ENCODE measurements around the gene CENPS. TPM values are rescaled to one million over a fixed set of nuclear protein-coding genes. Genes with fewer than 3 reads are reported as not detected.

CENPS gene
- polyA plus RNA-seq (2011; rRNA removed), result 10.5 and 11.4 TPM in 2 replicates
- polyA minus RNA-seq (2011; rRNA and poly(A)+ RNA removed), result 3.0 and 3.7 TPM in 2 replicates

GRCh38 chr1:10430216-10431069 is at the start of gene CENPS:
Gene CENPS, plus strand, starts transcription at chr1:10430433. Its CDS starts 85 bp downstream, at chr1:10430518.
- Histone ChIP-seq H3K27ac (ENCODE audit: low read depth, low read length) (peak within 1 kb of the TSS; percentile 68), H3K9me3 (ENCODE audit: control insufficient read depth, insufficient read depth, low read length) (no peaks in the 10 kb centered on the region; the same call in 1 of the 2 replicates), H3K27me3 (ENCODE audit: control insufficient read depth, insufficient read depth, low read length) (no peaks in the 10 kb centered on the region), H3K4me3 (ENCODE audit: low read depth, low read length) (peak within 1 kb of the TSS; percentile 87)
- peak; percentile 55 for DNase-seq (ENCODE audit: low read depth, low spot score)
- ChIA-PET CTCF (interaction anchor here (0.6 to 4.8 kb wide), 21 partner anchors 10 to 746 kb away, joined by 3 to 98 read pairs (median 4); no protein-coding TSS in a partner anchor), POLR2A (interaction anchor here (0.6 to 1.9 kb wide), 5 partner anchors 11 to 64 kb away, joined by 4 to 7 read pairs (median 6); partner anchors contain the start of gene PGD)
- peak; percentile 86 for TF ChIP-seq CTCF (IDR thresholded peaks at IDR 0.05; ENCODE audit: low read depth, low read length)

- Histone ChIP-seq H3K27ac (ENCODE audit: low read depth, low read length) (peak overlapping the region; percentile 87), H3K9me3 (ENCODE audit: control insufficient read depth, insufficient read depth, low read length) (no peaks in the 10 kb centered on the region), H3K4me3 (ENCODE audit: low read depth, low read length) (no peak overlapping the region), H3K27me3 (ENCODE audit: control insufficient read depth, insufficient read depth, low read length) (no peaks in the 10 kb centered on the region)
- ChIA-PET CTCF (interaction anchor here (1.4 to 2.9 kb wide), 3 partner anchors 19 to 113 kb away, joined by 5 to 28 read pairs (median 13); partner anchors contain the start of gene CENPS), POLR2A (interaction anchor here (1.0 to 2.2 kb wide), 5 partner anchors 19 to 50 kb away, joined by 3 to 42 read pairs (median 5); partner anchors contain the start of genes CENPS and PGD)
- peak; percentile 84 for DNase-seq (ENCODE audit: low read depth, low spot score)
- TF ChIP-seq CTCF (IDR thresholded peaks at IDR 0.05; ENCODE audit: low read depth, low read length), result no peak
These were observed 49.5 kb upstream of the CENPS start for GRCh38 chr1:10380594-10381275.

- Histone ChIP-seq H3K4me3 (ENCODE audit: low read depth, low read length) (no peak overlapping the region), H3K9me3 (ENCODE audit: control insufficient read depth, insufficient read depth, low read length) (no peaks in the 10 kb centered on the region), H3K27ac (ENCODE audit: low read depth, low read length) (no peak overlapping the region), H3K27me3 (ENCODE audit: control insufficient read depth, insufficient read depth, low read length) (no peaks in the 10 kb centered on the region)
- TF ChIP-seq CTCF (IDR thresholded peaks at IDR 0.05; ENCODE audit: low read depth, low read length), result no peak
- CTCF ChIA-PET, result no interaction called here
- POLR2A ChIA-PET, result no interaction called here
- DNase-seq (ENCODE audit: low read depth, low spot score), result no peak
These were observed 46.6 kb upstream of the CENPS start for GRCh38 chr1:10383630-10384029.

GRCh38 chr1:10384219-10384618 is 46.0 kb upstream of the CENPS start:
- no peak overlapping the region for H3K4me3 ChIP-seq (ENCODE audit: low read depth, low read length)
- no peaks in the 10 kb centered on the region for H3K9me3 ChIP-seq (ENCODE audit: control insufficient read depth, insufficient read depth, low read length)
- TF ChIP-seq CTCF (IDR thresholded peaks at IDR 0.05; ENCODE audit: low read depth, low read length), result no peak
- ChIA-PET POLR2A (no interaction called here), CTCF (no interaction called here)
- H3K27ac ChIP-seq (ENCODE audit: low read depth, low read length), result no peak overlapping the region
- H3K27me3 ChIP-seq (ENCODE audit: control insufficient read depth, insufficient read depth, low read length), result no peaks in the 10 kb centered on the region
- no peak for DNase-seq (ENCODE audit: low read depth, low spot score)

Data from AG04450 (cell line).